UCSD-AML1 (cell line): Measurements from ENCODE around the gene NIP7.
"Not testable (repeated sequence)": the region's sequence is repeated elsewhere in the genome, so short reads cannot be mapped to it uniquely, and the experiment has no call there.

ENCODE experiments used
- DNase-seq: peaks from one replicate; lab custom pipeline; 2025; ENCODE audit not compliant: unreplicated experiment; lab: John Stamatoyannopoulos, UW

The NIP7 gene

DNA sequence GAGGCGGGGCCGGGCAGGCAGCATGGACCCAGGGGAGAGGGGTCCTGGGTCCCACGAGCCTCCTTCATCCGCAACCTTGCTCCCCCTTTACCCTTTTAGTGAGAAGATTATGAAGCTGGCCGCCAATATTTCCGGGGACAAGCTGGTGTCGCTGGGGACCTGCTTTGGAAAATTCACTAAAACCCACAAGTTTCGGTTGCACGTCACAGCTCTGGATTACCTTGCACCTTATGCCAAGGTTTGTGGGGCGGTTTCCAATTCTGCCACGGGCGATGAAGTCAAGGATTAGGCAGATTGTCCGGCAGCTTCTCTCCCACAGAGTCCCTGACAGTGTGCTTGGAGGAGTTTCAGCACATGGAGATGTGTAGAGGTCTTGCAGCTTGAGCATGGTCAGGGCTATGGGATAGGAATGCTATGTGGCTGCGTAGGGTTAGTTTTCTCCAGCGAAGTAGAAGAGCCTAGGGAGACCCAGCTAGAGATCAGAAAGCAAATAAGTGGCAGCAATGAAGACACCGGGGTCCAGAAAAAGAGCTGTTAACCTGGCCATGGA, 598 bp downstream of the NIP7 start:
- DNase-seq = no peak

DNA sequence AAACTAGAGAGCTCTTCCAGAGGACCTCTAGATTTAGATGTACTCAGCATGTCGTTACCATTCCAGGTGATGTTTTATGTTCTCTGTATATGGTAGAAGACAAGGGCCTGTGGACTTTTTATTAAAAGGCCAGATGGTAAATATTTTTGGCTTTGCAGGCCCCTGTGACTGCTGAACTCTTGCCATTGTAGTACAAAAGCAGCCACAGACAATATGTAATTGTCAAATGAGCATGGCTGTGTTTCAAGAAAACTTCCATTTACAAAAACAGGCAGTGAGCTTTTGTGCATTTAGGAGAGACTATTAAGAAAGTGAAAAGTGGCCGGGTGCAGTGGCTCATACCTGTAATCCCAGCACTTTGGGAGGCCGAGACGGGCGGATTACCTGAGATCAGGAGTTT, 4.6 kb downstream of the NIP7 start:
- no peak for DNase-seq

GRCh38 chr16:69345923-69346322, 6.4 kb downstream of the NIP7 start:
- DNase-seq = no peak

GRCh38 chr16:69346683-69347082, 7.1 kb downstream of the NIP7 start:
- DNase-seq = no peak

DNA sequence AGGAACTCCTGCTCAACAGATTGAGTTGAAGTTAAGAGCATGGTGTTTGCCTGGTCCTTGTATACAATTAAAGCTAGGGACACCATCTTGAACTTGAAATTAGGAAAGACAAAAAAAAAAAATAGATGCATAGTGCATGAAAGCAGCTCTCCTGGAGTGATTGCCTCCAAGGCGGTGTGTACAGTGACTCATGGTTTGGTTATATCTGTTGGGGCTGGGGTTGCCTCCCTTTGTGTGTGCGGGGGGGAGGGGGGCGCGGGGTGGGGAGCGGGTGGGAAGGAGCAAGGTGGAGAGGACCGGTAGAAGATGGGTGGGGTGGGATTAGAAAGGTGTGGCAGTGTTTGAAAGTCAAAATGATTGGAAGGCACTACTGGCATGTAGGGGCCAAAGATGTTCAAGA, 8.7 kb downstream of the NIP7 start:
- no peak for DNase-seq

GRCh38 chr16:69349536-69349935, 10.0 kb downstream of the NIP7 start:
- no peak for DNase-seq

DNA sequence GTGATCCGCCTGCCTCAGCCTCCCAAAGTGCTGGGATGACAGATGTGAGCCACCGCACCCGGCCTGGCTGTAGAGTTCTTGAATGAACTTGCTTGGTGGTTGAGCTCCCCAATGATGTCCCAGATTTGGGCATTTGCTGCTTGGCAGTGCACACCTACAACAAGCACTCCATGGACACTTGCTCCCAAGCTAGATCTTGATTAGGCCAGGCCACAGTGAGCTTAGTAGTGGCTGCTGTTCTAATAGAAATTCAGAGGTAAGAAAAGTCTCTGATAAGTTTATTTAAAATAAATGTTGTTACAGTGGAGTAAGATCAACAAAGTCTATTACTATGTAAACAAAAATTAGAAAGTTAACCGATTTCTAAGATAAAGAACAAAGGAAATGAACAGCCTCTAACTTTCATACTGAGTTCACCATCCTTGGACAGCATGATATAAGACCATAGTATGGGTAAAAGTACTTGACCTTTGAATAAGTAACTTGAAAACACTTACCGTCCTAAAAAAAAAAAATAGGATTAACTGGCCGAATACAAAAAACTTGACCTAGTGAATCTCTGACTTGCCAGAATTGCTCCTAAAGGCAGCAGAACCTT, 11.1 kb downstream of the NIP7 start:
- DNase-seq = no peak

DNA sequence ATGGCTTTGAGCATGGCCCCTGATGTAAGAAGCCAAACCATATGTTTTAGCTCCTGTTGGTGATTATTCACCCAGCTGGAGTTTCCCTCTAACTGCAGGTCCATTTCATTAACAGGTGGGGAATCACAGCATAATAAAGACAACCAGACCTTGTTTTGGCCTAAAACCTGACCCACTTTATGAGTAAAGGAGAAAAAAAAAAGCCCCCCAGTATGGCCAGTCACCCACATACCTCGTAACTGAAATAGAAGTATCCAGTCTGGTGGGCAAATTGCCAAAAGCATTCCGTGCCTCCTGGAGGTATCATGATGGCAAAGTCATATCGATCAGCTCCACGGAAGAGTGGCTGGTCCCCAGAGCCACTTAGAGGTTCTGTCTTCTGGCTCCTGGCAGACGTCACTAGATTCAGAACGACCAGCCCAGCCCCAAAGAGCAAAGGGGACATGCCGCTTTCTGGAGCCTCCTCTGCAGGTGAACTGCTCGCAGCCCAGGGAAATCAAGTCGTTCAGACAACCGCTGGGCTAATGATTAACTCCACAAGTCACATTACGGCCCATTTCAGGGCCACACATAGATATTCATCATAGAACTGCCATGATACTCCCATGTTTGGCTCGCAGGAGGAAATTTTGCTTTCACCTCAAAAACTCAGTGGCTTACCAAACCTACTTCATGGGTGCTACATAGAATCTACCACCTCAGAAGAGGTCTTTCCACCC, 11.9 kb downstream of the NIP7 start, which contains the start of gene TMED6:
Gene TMED6 (minus strand): TSS at position 478 of the 719 bp plus-strand sequence. CDS start 33 bp downstream, at position 445.
- no peak for DNase-seq

- not testable (repeated sequence) for DNase-seq
Observed at GRCh38 chr16:69360070-69360469, 20.5 kb downstream of the NIP7 start.

DNA sequence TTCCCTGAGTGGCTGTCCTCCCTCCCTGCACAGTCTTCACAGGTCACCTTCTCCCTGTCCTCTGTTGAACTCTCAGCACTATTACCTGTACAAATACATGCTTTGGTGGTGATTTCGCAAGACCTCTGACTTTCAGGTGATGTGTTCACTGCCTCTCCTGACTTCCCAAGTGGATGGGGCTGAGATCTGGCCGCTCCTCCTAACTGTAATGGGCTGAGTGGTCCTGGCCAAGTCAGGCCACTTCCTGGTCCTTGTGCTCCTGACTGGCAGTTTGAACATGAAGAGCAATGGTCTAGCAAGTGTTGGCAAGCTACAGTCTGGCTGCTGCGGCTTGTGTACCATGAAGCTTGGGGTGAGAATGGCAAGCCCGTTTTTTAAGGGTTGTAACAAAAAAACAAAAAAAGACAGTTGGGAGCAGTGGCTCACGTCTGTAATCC, 23.7 kb downstream of the NIP7 start:
- no peak for DNase-seq

- no peak for DNase-seq
Observed at GRCh38 chr16:69364088-69364487, 24.5 kb downstream of the NIP7 start.

DNA sequence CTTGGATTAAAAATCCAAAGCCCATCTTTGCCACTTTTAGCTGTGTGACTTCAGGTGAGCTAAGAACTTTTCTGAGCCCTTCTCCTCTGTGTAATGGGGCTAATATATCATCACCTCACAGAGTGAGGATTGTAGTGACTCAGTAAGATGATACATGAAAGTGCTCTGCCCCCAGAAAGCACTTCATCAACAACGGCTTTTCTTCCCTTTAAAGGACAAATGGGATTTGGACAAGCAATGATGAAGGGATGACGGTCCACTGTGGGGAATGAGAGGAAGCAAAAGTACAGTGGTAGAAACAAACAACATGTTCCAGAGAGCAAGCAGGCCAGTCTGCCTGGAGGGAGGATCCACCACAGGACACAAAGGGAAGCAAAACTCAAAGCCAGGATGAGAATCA, 26.3 kb downstream of the NIP7 start:
- DNase-seq = no peak

- no peak for DNase-seq
Observed at GRCh38 chr16:69366431-69366830, 26.9 kb downstream of the NIP7 start.

GRCh38 chr16:69367980-69368379, 28.4 kb downstream of the NIP7 start:
- peak; percentile 25 for DNase-seq

DNA sequence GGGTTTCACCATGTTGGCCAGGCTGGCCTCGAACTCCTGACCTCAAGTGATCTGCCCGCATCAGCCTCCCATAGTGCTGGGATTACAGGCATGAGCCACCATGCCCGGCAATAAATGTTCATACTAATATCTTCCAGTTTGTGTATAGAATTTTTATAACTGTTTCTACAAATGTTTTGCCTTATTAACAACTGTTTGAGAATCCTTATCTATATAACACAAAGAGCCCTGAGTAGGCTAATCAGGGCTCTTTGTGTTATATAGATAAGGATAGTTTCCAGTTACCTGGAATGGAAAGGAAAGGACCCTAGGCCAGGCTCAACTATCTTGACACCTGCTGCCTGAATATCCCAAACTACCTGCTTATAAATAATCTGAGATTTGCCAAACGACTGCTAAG, 29.3 kb downstream of the NIP7 start:
- no peak for DNase-seq

DNA sequence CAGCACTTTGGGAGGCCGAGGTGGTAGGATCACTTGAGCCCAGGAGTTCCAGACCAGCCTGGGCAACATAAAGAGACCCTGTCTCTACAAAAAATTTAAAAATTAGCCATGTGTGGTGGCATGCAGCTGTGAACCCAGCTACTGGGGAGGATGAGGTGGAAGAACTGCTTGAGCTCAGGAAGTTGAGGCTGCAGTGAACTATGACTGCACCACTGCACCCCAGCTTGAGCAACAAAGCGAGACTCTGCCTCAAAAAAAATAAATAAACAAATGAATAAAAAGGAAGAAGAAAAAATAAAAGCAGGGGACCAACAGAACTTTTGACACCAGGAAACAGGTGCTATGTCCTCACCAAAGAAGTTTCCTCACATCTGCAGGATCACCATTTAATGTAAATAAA, 32.0 kb downstream of the NIP7 start:
- no peak for DNase-seq

- DNase-seq = no peak
Observed at GRCh38 chr16:69373019-69373418, 33.4 kb downstream of the NIP7 start.

- no peak for DNase-seq
Observed at GRCh38 chr16:69376393-69377059, 37.0 kb downstream of the NIP7 start.

- no peak for DNase-seq
Observed at GRCh38 chr16:69378036-69378435, 38.5 kb downstream of the NIP7 start.

GRCh38 chr16:69378760-69379159, 39.2 kb downstream of the NIP7 start:
- no peak for DNase-seq

DNA sequence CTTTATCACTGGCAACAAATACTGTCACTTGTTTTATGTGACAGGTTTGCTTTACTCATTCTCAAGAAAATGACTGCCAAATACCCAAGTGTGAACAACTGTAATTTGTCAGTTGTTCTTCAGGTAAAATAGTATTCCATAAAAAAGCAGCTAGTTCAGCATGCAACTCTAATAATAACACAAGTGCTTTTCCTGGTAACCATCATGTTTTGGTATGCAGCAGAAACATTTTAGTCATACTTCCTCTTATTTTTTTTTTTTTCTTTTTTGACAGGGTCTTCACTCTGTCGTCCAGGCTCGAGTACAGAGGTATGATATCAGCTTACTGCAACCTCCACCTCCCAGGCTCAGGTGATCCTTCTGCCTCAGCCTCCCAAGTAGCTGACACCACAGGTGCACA, 41.7 kb downstream of the NIP7 start:
- no peak for DNase-seq

- DNase-seq = no peak
Observed at GRCh38 chr16:69382421-69382820, 42.8 kb downstream of the NIP7 start.
